NT2/D1 (cell line): ENCODE results near the gene SWT1.

Source experiments
- DNase-seq: peaks from one replicate; pipeline ENCODE4 v3.0.0-alpha.2; 2011; ENCODE audit warnings: low read depth, low spot score
- H3K27me3 ChIP-seq: 2 replicates; pipeline ENCODE4 v1.6.0; 2011; ENCODE audit warnings: mild to moderate bottlenecking; ENCODE audit not compliant: insufficient read length, insufficient read depth
- H3K36me3 ChIP-seq: 2 replicates; pipeline ENCODE4 v1.6.1; 2011; ENCODE audit warnings: mild to moderate bottlenecking, low read length, mixed read lengths; ENCODE audit not compliant: insufficient read depth, insufficient read length
- H3K4me1 ChIP-seq: 2 replicates; pipeline ENCODE4 v1.5.1; 2011; ENCODE audit not compliant: insufficient read depth, insufficient read length
- H3K4me3 ChIP-seq: 2 replicates; pipeline ENCODE4 v1.5.1; 2011; ENCODE audit warnings: low read depth; ENCODE audit not compliant: insufficient read length
- H3K9ac ChIP-seq: 2 replicates; pipeline ENCODE4 v1.6.0; 2011; ENCODE audit warnings: low read depth; ENCODE audit not compliant: insufficient read length
- H3K9me3 ChIP-seq: 2 replicates; pipeline ENCODE4 v1.5.1; 2011; ENCODE audit warnings: mild to moderate bottlenecking, low read length; ENCODE audit not compliant: insufficient read depth
- SUZ12 ChIP-seq: IDR thresholded peaks from 2 replicates; pipeline ENCODE4 v1.6.1; 2011; ENCODE audit not compliant: insufficient read length, insufficient read depth; ENCODE audit errors: extremely low read depth
- YY1 ChIP-seq: IDR thresholded peaks from 2 replicates; pipeline ENCODE4 v1.6.1; 2011; ENCODE audit not compliant: insufficient read length, insufficient read depth
- ZNF274 ChIP-seq: IDR thresholded peaks from 2 replicates; pipeline ENCODE4 v1.6.1; 2011; ENCODE audit warnings: mild to moderate bottlenecking, low read depth, low read length

Gene SWT1

GRCh38 chr1:185156854-185157598, at the start of gene SWT1, which contains the start of gene TRMT1L:
Gene SWT1 (plus strand): TSS chr1:185157167. CDS start chr1:185160842, 3,675 bp downstream.
Gene TRMT1L (minus strand): TSS chr1:185156953. CDS start chr1:185156712, 241 bp downstream.
- H3K4me1 ChIP-seq = no peaks in the 10 kb centered on the region
- H3K36me3 ChIP-seq = peaks cover 4% of the 10 kb centered on the region
- H3K27me3 ChIP-seq = peaks cover 8% of the 10 kb centered on the region
- H3K9me3 ChIP-seq = no peaks in the 10 kb centered on the region
- TF ChIP-seq ZNF274 (no peak), YY1 (peak; percentile 39), SUZ12 (no peak)
- peak; percentile 100 for DNase-seq
- peak within 1 kb of the TSS; percentile 92 for H3K4me3 ChIP-seq
- H3K9ac ChIP-seq = peak within 1 kb of the TSS; percentile 97

DNA sequence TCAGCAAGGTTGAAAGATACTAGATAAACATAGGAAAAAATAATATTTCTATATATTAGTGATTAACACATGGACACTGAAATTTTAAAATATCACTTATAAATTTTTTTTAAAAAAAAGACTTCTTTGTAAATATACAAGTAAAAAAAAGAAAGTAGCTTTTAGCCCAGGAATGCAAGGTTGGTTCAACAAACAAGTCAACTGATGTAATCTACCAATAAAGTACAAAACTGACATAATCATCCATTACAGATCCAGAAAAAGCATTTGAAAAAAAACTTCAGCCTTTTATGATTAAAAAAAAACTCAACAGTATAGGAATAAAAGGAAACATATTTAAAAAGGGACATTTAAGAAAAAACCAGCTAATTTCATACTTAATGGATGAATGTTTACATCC, 48.6 kb upstream of the SWT1 start:
- Histone ChIP-seq H3K36me3 (peaks cover 15% of the 10 kb centered on the region), H3K4me1 (no peaks in the 10 kb centered on the region), H3K27me3 (no peaks in the 10 kb centered on the region), H3K9me3 (peaks cover 14% of the 10 kb centered on the region), H3K4me3 (no peak overlapping the region), H3K9ac (no peak overlapping the region)
- no peak for DNase-seq
- TF ChIP-seq ZNF274 (no peak), YY1 (no peak), SUZ12 (no peak)

- no peak for DNase-seq
- no peak overlapping the region for H3K9ac ChIP-seq
- no peak overlapping the region for H3K4me3 ChIP-seq
- TF ChIP-seq ZNF274 (no peak), SUZ12 (no peak), YY1 (no peak)
- H3K9me3 ChIP-seq = peaks cover 14% of the 10 kb centered on the region
- H3K4me1 ChIP-seq = no peaks in the 10 kb centered on the region
- H3K36me3 ChIP-seq = no peaks in the 10 kb centered on the region
- no peaks in the 10 kb centered on the region for H3K27me3 ChIP-seq
These were observed 46.8 kb upstream of the SWT1 start for GRCh38 chr1:185110145-185110544.

- TF ChIP-seq YY1 = no peak
- Histone ChIP-seq H3K36me3 (no peaks in the 10 kb centered on the region), H3K27me3 (no peaks in the 10 kb centered on the region), H3K9me3 (peaks cover 14% of the 10 kb centered on the region), H3K4me1 (no peaks in the 10 kb centered on the region), H3K4me3 (no peak overlapping the region), H3K9ac (no peak overlapping the region)
- DNase-seq = no peak
These were observed 45.1 kb upstream of the SWT1 start for GRCh38 chr1:185111873-185112272.

DNA sequence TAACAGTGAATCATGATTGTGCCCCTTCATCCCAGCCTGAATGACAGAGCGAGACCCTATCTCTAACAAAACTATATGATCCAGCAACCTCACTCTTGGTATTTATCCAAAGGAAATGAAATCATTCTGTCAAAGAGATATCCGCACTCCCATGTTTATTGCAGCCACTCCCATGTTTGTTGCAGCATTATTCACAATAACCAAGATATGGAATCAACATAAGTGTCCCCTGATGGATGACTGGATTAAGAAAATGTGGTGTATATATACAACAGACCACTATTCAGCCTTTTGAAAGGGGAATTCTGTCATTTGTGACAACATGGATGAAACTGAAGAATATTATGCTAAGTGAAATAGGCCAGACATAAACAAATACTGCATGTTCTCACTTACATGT, 44.6 kb upstream of the SWT1 start:
- H3K4me3 ChIP-seq = no peak overlapping the region
- no peaks in the 10 kb centered on the region for H3K27me3 ChIP-seq
- H3K36me3 ChIP-seq = peaks cover 2% of the 10 kb centered on the region
- DNase-seq = no peak
- H3K9ac ChIP-seq = no peak overlapping the region
- H3K4me1 ChIP-seq = no peaks in the 10 kb centered on the region
- TF ChIP-seq YY1 (no peak), SUZ12 (no peak), ZNF274 (no peak)
- peaks cover 12% of the 10 kb centered on the region for H3K9me3 ChIP-seq

- Histone ChIP-seq H3K9me3 (peaks cover 10% of the 10 kb centered on the region; the same call in 1 of the 2 replicates), H3K36me3 (peaks cover 51% of the 10 kb centered on the region), H3K9ac (no peak overlapping the region), H3K4me1 (no peaks in the 10 kb centered on the region), H3K27me3 (no peaks in the 10 kb centered on the region), H3K4me3 (no peak overlapping the region)
- TF ChIP-seq YY1 (no peak), ZNF274 (no peak), SUZ12 (no peak)
- DNase-seq = no peak
These were observed 27.3 kb upstream of the SWT1 start for GRCh38 chr1:185129708-185130107.

GRCh38 chr1:185132534-185132933, 24.4 kb upstream of the SWT1 start:
- Histone ChIP-seq H3K9ac (no peak overlapping the region), H3K27me3 (no peaks in the 10 kb centered on the region), H3K4me1 (no peaks in the 10 kb centered on the region), H3K9me3 (peaks cover 10% of the 10 kb centered on the region; the same call in 1 of the 2 replicates), H3K4me3 (no peak overlapping the region), H3K36me3 (peaks cover 47% of the 10 kb centered on the region)
- no peak for TF ChIP-seq YY1
- TF ChIP-seq ZNF274 = no peak
- no peak for TF ChIP-seq SUZ12
- DNase-seq = no peak
